SK-N-SH treated with all-trans-retinoic acid at 6 μM for 48 hours (cell line): ENCODE measurements around the gene TBC1D8B.

Source experiments
- ATAC-seq: fragments of 200-7000 bp; cut with Tn5 transposase; 3 replicates; pipeline ENCODE4 v1.9.1; 2020; ENCODE audit warnings: mild to moderate bottlenecking, moderate library complexity
- ARNTL ChIP-seq: fragments of 450-650 bp; formaldehyde crosslinking; IDR thresholded peaks from 2 replicates; pipeline ENCODE4 v1.5.0; 2020; ENCODE audit warnings: low read depth, mild to moderate bottlenecking, moderate library complexity, borderline replicate concordance
- BACH2 ChIP-seq: fragments of 250-450 bp; sonication (Bioruptor Pico); IDR thresholded peaks from 2 replicates; pipeline ENCODE4 v1.9.0; 2021; ENCODE audit warnings: mild to moderate bottlenecking, borderline replicate concordance
- CSDC2 ChIP-seq: fragments of 250-450 bp; sonication (Bioruptor Pico); IDR thresholded peaks from 2 replicates; pipeline ENCODE4 v1.5.0; 2020; ENCODE audit warnings: mild to moderate bottlenecking, moderate library complexity
- ESRRG ChIP-seq: fragments of 250-450 bp; sonication (Bioruptor Pico); IDR thresholded peaks from 2 replicates; pipeline ENCODE4 v1.6.1; 2021; ENCODE audit warnings: mild to moderate bottlenecking
- GLIS3 ChIP-seq: fragments of 250-450 bp; sonication (Bioruptor Pico); IDR thresholded peaks from 2 replicates; pipeline ENCODE4 v1.5.0; 2020; ENCODE audit warnings: mild to moderate bottlenecking, moderate library complexity
- ISL1 ChIP-seq: fragments of 250-450 bp; sonication (Bioruptor Pico); IDR thresholded peaks from 2 replicates; pipeline ENCODE4 v2.1.2; 2022; ENCODE audit warnings: mild to moderate bottlenecking, moderate library complexity
- OSR1 ChIP-seq: fragments of 250-450 bp; sonication (Bioruptor Pico); IDR thresholded peaks from 2 replicates; pipeline ENCODE4 v1.8.0; 2022; ENCODE audit warnings: moderate library complexity, mild to moderate bottlenecking, inconsistent platforms
- POU6F1 ChIP-seq: fragments of 250-450 bp; sonication (Bioruptor Pico); IDR thresholded peaks from 2 replicates; pipeline ENCODE4 v1.8.0; 2021; ENCODE audit warnings: low read depth, mild to moderate bottlenecking, moderate library complexity, borderline replicate concordance
- PPARA ChIP-seq: fragments of 250-450 bp; sonication (Bioruptor Pico); IDR thresholded peaks from 2 replicates; pipeline ENCODE4 v1.5.0; 2020; ENCODE audit warnings: mild to moderate bottlenecking, borderline replicate concordance
- RARB ChIP-seq: fragments of 250-450 bp; sonication (Bioruptor Pico); IDR thresholded peaks from 2 replicates; pipeline ENCODE4 v1.8.0; 2021; ENCODE audit warnings: mild to moderate bottlenecking, moderate library complexity
- SNAI2 ChIP-seq: fragments of 250-450 bp; sonication (Bioruptor Pico); IDR thresholded peaks from 2 replicates; pipeline ENCODE4 v1.5.0; 2020; ENCODE audit warnings: mild to moderate bottlenecking, moderate library complexity
- TCF4 ChIP-seq: fragments of 250-450 bp; sonication (Bioruptor Pico); IDR thresholded peaks from 2 replicates; pipeline ENCODE4 v1.8.0; 2021; ENCODE audit warnings: mild to moderate bottlenecking, moderate library complexity, borderline replicate concordance
- TOX ChIP-seq: fragments of 250-450 bp; sonication (Bioruptor Pico); IDR thresholded peaks from 2 replicates; pipeline ENCODE4 v1.8.0; 2021; ENCODE audit warnings: mild to moderate bottlenecking, moderate library complexity, borderline replicate concordance
- ZC3H10 ChIP-seq: fragments of 250-450 bp; sonication (Bioruptor Pico); IDR thresholded peaks from 2 replicates; pipeline ENCODE4 v1.5.1; 2021; ENCODE audit warnings: mild to moderate bottlenecking, moderate library complexity
- ZFP3 ChIP-seq: fragments of 250-450 bp; sonication (Bioruptor Pico); IDR thresholded peaks from 2 replicates; pipeline ENCODE4 v1.5.0; 2020; ENCODE audit warnings: mild to moderate bottlenecking, moderate library complexity
- ZFP30 ChIP-seq: fragments of 450-650 bp; formaldehyde crosslinking; IDR thresholded peaks from 2 replicates; pipeline ENCODE4 v1.5.0; 2022; ENCODE audit warnings: mild to moderate bottlenecking, moderate library complexity
- ZNF565 ChIP-seq: fragments of 450-650 bp; formaldehyde crosslinking; conservative IDR thresholded peaks from 2 replicates; pipeline ENCODE4 v1.5.0; 2020; ENCODE audit warnings: low read depth, mild to moderate bottlenecking, moderate library complexity
- ZNF70 ChIP-seq: fragments of 450-650 bp; formaldehyde crosslinking; IDR thresholded peaks from 2 replicates; pipeline ENCODE4 v1.5.0; 2020; ENCODE audit warnings: mild to moderate bottlenecking, moderate library complexity
- ZNF8 ChIP-seq: fragments of 450-650 bp; formaldehyde crosslinking; IDR thresholded peaks from 2 replicates; pipeline ENCODE4 v1.5.0; 2020; ENCODE audit warnings: mild to moderate bottlenecking, moderate library complexity
- TF ChIP-seq, protein P1 (sequence below): fragments of 250-450 bp; sonication (Bioruptor Pico); IDR thresholded peaks from 2 replicates; pipeline ENCODE4 v1.5.1; 2020; ENCODE audit warnings: low read depth, mild to moderate bottlenecking, moderate library complexity
- TF ChIP-seq, protein P2 (sequence below): fragments of 250-450 bp; sonication (Bioruptor Pico); IDR thresholded peaks from 2 replicates; pipeline ENCODE4 v1.5.0; 2020; ENCODE audit warnings: mild to moderate bottlenecking, moderate library complexity
- TF ChIP-seq, protein P3 (sequence below): fragments of 250-450 bp; sonication (Bioruptor Pico); IDR thresholded peaks from 2 replicates; pipeline ENCODE4 v1.8.0; 2020; ENCODE audit warnings: mild to moderate bottlenecking, moderate library complexity, borderline replicate concordance

Gene TBC1D8B

DNA sequence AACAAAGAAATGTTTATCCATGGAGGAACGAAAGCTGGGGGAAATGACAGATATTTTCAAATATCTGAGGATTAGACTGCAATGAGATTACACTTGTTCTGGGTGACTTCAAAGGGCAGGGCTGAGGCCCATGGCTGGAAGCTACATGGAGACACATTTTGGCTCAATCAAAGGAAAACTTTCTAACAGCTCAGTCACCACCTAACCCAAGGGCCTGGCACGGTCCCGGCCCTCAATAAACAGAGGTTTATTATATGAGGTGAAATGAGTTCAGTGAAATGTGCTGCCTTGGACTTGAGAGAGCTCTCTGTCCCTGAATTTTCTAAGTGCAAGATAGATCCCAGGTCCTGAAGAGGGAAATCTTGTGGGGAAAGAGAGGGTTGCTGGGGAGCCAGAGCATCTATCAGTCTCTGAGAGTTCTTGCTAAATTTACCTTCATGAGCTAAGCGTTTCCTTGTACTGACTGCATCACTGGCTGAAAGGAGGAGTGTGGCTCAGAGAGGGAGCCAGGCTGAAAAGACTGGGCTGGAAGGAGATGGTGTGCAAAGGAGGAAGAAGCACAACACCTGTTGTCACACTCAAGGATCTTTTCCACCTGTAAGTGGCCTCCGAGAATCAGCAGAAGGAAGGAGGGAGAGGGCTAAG lies 102.7 kb downstream of the TBC1D8B start:
- TF ChIP-seq TCF4 (CRISPR knock-in tag) (no peak), POU6F1 (no peak), ZNF565 (no peak), ARNTL (no peak)
- TF ChIP-seq, protein P1, sequence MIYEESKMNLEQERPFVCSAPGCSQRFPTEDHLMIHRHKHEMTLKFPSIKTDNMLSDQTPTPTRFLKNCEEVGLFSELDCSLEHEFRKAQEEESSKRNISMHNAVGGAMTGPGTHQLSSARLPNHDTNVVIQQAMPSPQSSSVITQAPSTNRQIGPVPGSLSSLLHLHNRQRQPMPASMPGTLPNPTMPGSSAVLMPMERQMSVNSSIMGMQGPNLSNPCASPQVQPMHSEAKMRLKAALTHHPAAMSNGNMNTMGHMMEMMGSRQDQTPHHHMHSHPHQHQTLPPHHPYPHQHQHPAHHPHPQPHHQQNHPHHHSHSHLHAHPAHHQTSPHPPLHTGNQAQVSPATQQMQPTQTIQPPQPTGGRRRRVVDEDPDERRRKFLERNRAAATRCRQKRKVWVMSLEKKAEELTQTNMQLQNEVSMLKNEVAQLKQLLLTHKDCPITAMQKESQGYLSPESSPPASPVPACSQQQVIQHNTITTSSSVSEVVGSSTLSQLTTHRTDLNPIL (CRISPR knock-in tag): no peak
- TF ChIP-seq, protein P2, sequence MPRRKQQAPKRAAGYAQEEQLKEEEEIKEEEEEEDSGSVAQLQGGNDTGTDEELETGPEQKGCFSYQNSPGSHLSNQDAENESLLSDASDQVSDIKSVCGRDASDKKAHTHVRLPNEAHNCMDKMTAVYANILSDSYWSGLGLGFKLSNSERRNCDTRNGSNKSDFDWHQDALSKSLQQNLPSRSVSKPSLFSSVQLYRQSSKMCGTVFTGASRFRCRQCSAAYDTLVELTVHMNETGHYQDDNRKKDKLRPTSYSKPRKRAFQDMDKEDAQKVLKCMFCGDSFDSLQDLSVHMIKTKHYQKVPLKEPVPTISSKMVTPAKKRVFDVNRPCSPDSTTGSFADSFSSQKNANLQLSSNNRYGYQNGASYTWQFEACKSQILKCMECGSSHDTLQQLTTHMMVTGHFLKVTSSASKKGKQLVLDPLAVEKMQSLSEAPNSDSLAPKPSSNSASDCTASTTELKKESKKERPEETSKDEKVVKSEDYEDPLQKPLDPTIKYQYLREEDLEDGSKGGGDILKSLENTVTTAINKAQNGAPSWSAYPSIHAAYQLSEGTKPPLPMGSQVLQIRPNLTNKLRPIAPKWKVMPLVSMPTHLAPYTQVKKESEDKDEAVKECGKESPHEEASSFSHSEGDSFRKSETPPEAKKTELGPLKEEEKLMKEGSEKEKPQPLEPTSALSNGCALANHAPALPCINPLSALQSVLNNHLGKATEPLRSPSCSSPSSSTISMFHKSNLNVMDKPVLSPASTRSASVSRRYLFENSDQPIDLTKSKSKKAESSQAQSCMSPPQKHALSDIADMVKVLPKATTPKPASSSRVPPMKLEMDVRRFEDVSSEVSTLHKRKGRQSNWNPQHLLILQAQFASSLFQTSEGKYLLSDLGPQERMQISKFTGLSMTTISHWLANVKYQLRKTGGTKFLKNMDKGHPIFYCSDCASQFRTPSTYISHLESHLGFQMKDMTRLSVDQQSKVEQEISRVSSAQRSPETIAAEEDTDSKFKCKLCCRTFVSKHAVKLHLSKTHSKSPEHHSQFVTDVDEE (CRISPR knock-in tag): no peak
- no peak for ATAC-seq

DNA sequence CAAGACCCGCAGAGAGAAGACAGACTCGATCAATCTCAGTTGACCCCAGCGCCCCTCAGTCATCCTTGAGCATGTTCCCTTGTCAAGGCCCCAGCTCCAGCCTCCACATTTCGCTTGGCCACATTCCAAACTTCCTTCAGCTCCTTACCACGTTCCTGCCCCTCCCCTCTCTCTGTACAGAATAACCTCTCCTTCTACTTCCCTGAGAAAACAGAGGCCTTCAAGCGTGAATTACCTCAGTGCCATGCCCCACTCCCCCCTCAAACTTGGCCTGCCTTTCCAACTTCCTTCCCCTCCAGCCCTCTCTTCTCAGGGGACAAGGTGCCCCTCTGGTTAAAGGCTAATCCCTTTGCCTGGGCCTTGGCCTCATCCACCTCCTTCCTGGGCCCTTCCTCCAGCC lies 103.9 kb downstream of the TBC1D8B start:
- TF ChIP-seq ZFP3 (CRISPR knock-in tag) (no peak), ZC3H10 (CRISPR knock-in tag) (no peak), TOX (CRISPR knock-in tag) (no peak), ESRRG (CRISPR knock-in tag) (no peak), ZFP30 (CRISPR knock-in tag) (no peak), BACH2 (no peak), ARNTL (no peak)
- ATAC-seq: no peak

- no peak for ATAC-seq
These were observed 110.4 kb downstream of the TBC1D8B start for GRCh38 chrX:106912864-106913263.

More at GRCh38 chrX:106912864-106913263, 110.4 kb downstream of the TBC1D8B start:
- TF ChIP-seq ZFP30 (CRISPR knock-in tag) (no peak), CSDC2 (no peak), POU6F1 (no peak), ISL1 (CRISPR knock-in tag) (no peak), GLIS3 (CRISPR knock-in tag) (no peak), ESRRG (CRISPR knock-in tag) (no peak), ZC3H10 (CRISPR knock-in tag) (no peak), ARNTL (no peak), PPARA (CRISPR knock-in tag) (no peak), RARB (CRISPR knock-in tag) (no peak), ZNF70 (CRISPR knock-in tag) (no peak), ZNF8 (CRISPR knock-in tag) (no peak), SNAI2 (no peak), BACH2 (no peak), OSR1 (CRISPR knock-in tag) (no peak), ZNF565 (no peak)
- TF ChIP-seq, protein P2 (CRISPR knock-in tag): no peak
- TF ChIP-seq, protein P3, sequence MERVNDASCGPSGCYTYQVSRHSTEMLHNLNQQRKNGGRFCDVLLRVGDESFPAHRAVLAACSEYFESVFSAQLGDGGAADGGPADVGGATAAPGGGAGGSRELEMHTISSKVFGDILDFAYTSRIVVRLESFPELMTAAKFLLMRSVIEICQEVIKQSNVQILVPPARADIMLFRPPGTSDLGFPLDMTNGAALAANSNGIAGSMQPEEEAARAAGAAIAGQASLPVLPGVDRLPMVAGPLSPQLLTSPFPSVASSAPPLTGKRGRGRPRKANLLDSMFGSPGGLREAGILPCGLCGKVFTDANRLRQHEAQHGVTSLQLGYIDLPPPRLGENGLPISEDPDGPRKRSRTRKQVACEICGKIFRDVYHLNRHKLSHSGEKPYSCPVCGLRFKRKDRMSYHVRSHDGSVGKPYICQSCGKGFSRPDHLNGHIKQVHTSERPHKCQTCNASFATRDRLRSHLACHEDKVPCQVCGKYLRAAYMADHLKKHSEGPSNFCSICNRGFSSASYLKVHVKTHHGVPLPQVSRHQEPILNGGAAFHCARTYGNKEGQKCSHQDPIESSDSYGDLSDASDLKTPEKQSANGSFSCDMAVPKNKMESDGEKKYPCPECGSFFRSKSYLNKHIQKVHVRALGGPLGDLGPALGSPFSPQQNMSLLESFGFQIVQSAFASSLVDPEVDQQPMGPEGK (CRISPR knock-in tag): no peak
- TF ChIP-seq, protein P1 (CRISPR knock-in tag): no peak
